ENCODE measurements around the gene STK40. TPM values are rescaled to one million over a fixed set of nuclear protein-coding genes. Genes with fewer than 3 reads are reported as not detected.

The STK40 gene
- total and polyA plus RNA-seq, 2 experiments from 2014 or later, result 8.1 to 20.2 TPM

DNA sequence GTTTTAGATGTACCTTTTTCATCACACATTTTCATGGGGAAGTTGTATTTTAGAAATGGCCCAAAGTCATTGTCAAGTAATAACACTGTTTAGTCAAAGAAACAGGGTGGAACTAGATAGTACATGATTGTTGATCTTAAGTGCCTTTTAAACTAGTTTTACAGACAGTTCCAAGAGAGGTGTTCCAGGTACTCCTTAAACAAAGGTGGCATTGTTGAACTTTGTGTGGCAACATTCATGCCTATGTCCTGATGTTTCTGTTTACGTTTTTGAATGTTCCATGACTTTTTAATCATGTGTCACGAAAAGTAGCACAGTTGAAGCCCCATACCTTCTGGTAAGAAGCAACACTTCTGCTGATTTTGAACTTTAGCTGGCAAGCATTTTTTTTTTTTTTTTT, 88.7 kb downstream of the STK40 start (continued):
- TF ChIP-seq, protein P1, sequence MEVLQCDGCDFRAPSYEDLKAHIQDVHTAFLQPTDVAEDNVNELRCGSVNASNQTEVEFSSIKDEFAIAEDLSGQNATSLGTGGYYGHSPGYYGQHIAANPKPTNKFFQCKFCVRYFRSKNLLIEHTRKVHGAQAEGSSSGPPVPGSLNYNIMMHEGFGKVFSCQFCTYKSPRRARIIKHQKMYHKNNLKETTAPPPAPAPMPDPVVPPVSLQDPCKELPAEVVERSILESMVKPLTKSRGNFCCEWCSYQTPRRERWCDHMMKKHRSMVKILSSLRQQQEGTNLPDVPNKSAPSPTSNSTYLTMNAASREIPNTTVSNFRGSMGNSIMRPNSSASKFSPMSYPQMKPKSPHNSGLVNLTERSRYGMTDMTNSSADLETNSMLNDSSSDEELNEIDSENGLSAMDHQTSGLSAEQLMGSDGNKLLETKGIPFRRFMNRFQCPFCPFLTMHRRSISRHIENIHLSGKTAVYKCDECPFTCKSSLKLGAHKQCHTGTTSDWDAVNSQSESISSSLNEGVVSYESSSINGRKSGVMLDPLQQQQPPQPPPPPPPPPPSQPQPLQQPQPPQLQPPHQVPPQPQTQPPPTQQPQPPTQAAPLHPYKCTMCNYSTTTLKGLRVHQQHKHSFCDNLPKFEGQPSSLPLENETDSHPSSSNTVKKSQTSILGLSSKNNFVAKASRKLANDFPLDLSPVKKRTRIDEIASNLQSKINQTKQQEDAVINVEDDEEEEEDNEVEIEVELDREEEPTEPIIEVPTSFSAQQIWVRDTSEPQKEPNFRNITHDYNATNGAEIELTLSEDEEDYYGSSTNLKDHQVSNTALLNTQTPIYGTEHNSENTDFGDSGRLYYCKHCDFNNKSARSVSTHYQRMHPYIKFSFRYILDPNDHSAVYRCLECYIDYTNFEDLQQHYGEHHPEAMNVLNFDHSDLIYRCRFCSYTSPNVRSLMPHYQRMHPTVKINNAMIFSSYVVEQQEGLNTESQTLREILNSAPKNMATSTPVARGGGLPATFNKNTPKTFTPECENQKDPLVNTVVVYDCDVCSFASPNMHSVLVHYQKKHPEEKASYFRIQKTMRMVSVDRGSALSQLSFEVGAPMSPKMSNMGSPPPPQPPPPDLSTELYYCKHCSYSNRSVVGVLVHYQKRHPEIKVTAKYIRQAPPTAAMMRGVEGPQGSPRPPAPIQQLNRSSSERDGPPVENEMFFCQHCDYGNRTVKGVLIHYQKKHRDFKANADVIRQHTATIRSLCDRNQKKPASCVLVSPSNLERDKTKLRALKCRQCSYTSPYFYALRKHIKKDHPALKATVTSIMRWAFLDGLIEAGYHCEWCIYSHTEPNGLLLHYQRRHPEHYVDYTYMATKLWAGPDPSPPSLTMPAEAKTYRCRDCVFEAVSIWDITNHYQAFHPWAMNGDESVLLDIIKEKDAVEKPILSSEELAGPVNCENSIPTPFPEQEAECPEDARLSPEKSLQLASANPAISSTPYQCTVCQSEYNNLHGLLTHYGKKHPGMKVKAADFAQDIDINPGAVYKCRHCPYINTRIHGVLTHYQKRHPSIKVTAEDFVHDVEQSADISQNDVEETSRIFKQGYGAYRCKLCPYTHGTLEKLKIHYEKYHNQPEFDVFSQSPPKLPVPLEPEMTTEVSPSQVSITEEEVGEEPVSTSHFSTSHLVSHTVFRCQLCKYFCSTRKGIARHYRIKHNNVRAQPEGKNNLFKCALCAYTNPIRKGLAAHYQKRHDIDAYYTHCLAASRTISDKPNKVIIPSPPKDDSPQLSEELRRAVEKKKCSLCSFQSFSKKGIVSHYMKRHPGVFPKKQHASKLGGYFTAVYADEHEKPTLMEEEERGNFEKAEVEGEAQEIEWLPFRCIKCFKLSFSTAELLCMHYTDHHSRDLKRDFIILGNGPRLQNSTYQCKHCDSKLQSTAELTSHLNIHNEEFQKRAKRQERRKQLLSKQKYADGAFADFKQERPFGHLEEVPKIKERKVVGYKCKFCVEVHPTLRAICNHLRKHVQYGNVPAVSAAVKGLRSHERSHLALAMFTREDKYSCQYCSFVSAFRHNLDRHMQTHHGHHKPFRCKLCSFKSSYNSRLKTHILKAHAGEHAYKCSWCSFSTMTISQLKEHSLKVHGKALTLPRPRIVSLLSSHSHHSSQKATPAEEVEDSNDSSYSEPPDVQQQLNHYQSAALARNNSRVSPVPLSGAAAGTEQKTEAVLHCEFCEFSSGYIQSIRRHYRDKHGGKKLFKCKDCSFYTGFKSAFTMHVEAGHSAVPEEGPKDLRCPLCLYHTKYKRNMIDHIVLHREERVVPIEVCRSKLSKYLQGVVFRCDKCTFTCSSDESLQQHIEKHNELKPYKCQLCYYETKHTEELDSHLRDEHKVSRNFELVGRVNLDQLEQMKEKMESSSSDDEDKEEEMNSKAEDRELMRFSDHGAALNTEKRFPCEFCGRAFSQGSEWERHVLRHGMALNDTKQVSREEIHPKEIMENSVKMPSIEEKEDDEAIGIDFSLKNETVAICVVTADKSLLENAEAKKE (CRISPR knock-in tag; IDR thresholded peaks at IDR 0.05), result no peak
- no peak for TF ChIP-seq EZH2 (IDR thresholded peaks at IDR 0.05; ENCODE audit: low read depth, unreplicated experiment)
- TF ChIP-seq STAT1 (IDR thresholded peaks at IDR 0.05; ENCODE audit: unreplicated experiment), result no peak
- no peak for TF ChIP-seq EZH2phosphoT487 (IDR thresholded peaks at IDR 0.05; ENCODE audit: unreplicated experiment)

GRCh38 chr1:36295390-36295789, 90.3 kb downstream of the STK40 start:
- H3K4me2 ChIP-seq, result no peak overlapping the region
- peaks cover 90% of the 10 kb centered on the region for H3K36me3 Mint-ChIP-seq (ENCODE audit: low read depth)
- H4K20me1 ChIP-seq (replicated peaks; ENCODE audit: insufficient read depth), result peaks cover 9% of the 10 kb centered on the region; the same call in 1 of the 2 replicates
- no peaks in the 10 kb centered on the region for H3K4me1 ChIP-seq (ENCODE audit: insufficient read depth)
- DNase-seq (ENCODE audit: low spot score) (no peak), ATAC-seq (no peak)
- H3K27ac ChIP-seq (ENCODE audit: low read depth), result peak overlapping the region; percentile 60; the same call in 1 of the 2 replicates
- no peak overlapping the region for H3K4me3 ChIP-seq
- 0 out of 2 replicates have a peak, but pooled peaks cover 6% of the 10 kb centered on the region for H3K79me2 ChIP-seq (replicated peaks; ENCODE audit: insufficient read depth)
- no peaks in the 10 kb centered on the region for H3K27me3 ChIP-seq (ENCODE audit: insufficient read depth)
- H3K4me3 Mint-ChIP-seq, result no peak overlapping the region
- H3K9me3 Mint-ChIP-seq, result no peaks in the 10 kb centered on the region
- H3K36me3 ChIP-seq (ENCODE audit: insufficient read depth), result peaks cover 65% of the 10 kb centered on the region
- H3K9me2 ChIP-seq (ENCODE audit: insufficient read depth), result no peaks in the 10 kb centered on the region
- no peaks in the 10 kb centered on the region; the same call in 2 of the 3 replicates for H3K4me1 Mint-ChIP-seq
- no peak overlapping the region for H3K27ac Mint-ChIP-seq
- H2AFZ ChIP-seq, result no peak overlapping the region
- H3K27me3 Mint-ChIP-seq (ENCODE audit: insufficient read depth, low read depth, poor library complexity), result peaks cover 11% of the 10 kb centered on the region
- H3F3A ChIP-seq (replicated peaks; ENCODE audit: low read depth), result peaks cover under 1% of the 10 kb centered on the region; the same call in 1 of the 2 replicates
- TF ChIP-seq JUNB (IDR thresholded peaks at IDR 0.05; ENCODE audit: unreplicated experiment) (no peak), ETS1 (IDR thresholded peaks at IDR 0.05) (no peak), STAT1 (IDR thresholded peaks at IDR 0.05; ENCODE audit: unreplicated experiment) (no peak), EZH2phosphoT487 (IDR thresholded peaks at IDR 0.05; ENCODE audit: unreplicated experiment) (no peak), ZNF114 (CRISPR knock-in tag; IDR thresholded peaks at IDR 0.05) (no peak), ZNF331 (CRISPR knock-in tag; IDR thresholded peaks at IDR 0.05; ENCODE audit: low read depth) (no peak)
- TF ChIP-seq, protein P2, sequence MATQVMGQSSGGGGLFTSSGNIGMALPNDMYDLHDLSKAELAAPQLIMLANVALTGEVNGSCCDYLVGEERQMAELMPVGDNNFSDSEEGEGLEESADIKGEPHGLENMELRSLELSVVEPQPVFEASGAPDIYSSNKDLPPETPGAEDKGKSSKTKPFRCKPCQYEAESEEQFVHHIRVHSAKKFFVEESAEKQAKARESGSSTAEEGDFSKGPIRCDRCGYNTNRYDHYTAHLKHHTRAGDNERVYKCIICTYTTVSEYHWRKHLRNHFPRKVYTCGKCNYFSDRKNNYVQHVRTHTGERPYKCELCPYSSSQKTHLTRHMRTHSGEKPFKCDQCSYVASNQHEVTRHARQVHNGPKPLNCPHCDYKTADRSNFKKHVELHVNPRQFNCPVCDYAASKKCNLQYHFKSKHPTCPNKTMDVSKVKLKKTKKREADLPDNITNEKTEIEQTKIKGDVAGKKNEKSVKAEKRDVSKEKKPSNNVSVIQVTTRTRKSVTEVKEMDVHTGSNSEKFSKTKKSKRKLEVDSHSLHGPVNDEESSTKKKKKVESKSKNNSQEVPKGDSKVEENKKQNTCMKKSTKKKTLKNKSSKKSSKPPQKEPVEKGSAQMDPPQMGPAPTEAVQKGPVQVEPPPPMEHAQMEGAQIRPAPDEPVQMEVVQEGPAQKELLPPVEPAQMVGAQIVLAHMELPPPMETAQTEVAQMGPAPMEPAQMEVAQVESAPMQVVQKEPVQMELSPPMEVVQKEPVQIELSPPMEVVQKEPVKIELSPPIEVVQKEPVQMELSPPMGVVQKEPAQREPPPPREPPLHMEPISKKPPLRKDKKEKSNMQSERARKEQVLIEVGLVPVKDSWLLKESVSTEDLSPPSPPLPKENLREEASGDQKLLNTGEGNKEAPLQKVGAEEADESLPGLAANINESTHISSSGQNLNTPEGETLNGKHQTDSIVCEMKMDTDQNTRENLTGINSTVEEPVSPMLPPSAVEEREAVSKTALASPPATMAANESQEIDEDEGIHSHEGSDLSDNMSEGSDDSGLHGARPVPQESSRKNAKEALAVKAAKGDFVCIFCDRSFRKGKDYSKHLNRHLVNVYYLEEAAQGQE (IDR thresholded peaks at IDR 0.05; ENCODE audit: unreplicated experiment), result no peak
